ENCODE data around the gene PDE6H.

The PDE6H gene

DNA sequence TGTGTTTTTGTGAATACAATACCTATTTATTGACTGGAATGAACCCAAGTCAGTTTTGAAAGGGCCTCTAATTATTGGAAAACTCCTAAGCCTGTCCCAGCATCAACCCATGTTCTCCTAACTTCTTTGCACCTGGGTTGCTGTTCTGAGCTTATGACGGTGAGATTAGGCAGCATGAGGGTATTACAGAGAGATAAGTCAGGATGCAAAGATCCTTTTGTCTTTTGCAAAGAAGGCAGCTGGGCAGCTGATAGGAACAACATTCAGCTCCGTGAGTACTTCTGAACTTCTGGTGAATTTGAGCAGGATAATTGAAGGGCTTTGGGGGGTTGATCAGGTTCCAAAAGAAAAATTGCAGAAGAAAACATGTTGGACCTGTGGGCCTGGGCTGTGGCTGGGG, at the start of gene PDE6H:
Gene PDE6H, plus strand, starts transcription at position 227 of the 400 bp plus-strand sequence. CDS start 4,971 bp downstream, outside the sequence.
- no peak for DNase-seq (ENCODE audit: extremely low read depth, low read depth)
- TF ChIP-seq, protein P1, sequence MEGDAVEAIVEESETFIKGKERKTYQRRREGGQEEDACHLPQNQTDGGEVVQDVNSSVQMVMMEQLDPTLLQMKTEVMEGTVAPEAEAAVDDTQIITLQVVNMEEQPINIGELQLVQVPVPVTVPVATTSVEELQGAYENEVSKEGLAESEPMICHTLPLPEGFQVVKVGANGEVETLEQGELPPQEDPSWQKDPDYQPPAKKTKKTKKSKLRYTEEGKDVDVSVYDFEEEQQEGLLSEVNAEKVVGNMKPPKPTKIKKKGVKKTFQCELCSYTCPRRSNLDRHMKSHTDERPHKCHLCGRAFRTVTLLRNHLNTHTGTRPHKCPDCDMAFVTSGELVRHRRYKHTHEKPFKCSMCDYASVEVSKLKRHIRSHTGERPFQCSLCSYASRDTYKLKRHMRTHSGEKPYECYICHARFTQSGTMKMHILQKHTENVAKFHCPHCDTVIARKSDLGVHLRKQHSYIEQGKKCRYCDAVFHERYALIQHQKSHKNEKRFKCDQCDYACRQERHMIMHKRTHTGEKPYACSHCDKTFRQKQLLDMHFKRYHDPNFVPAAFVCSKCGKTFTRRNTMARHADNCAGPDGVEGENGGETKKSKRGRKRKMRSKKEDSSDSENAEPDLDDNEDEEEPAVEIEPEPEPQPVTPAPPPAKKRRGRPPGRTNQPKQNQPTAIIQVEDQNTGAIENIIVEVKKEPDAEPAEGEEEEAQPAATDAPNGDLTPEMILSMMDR (IDR thresholded peaks at IDR 0.05; ENCODE audit: low read depth, low read length), result no peak

DNA sequence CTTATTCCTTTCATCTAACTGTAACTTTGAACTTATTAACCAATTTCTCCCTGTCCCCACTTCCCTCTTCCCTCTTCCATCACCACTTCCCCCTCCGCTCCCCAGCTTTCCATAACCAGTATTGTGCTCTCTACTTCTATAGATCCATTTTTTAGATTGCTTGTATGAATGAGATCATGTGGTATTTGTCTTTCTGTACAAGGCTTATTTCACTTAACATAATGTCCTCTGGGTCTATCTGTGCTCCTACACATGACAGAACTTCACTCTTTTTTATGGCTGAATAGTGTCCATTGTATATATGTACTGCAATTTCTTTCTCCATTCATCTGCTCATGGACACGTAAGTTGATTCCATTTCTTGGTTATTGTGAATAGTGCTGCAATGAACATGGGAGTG, 48.9 kb upstream of the PDE6H start:
- DNase-seq (ENCODE audit: extremely low read depth, low read depth), result no peak
- TF ChIP-seq, protein P1 (IDR thresholded peaks at IDR 0.05; ENCODE audit: low read depth, low read length), result no peak

DNA sequence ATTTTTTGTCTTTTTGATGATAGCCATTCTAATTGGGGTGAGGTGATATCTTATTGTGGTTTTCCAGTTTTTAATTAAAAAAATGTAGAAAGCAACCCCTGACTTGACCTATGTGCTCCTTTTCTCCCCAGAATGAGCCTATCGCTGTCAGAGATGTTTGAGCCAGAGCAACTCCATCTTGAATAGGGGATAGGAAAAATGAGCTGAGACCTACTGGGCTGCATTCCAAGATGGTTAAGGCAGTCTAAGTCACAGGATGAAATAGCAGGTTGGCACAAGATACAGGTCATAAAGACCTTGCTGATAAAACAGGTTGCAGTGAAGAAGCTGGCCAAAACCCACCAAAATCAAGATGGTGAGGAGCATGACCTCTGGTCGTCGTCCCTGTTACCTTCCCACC, 48.3 kb upstream of the PDE6H start:
- DNase-seq (ENCODE audit: extremely low read depth, low read depth), result no peak
- TF ChIP-seq, protein P1 (IDR thresholded peaks at IDR 0.05; ENCODE audit: low read depth, low read length), result no peak

DNA sequence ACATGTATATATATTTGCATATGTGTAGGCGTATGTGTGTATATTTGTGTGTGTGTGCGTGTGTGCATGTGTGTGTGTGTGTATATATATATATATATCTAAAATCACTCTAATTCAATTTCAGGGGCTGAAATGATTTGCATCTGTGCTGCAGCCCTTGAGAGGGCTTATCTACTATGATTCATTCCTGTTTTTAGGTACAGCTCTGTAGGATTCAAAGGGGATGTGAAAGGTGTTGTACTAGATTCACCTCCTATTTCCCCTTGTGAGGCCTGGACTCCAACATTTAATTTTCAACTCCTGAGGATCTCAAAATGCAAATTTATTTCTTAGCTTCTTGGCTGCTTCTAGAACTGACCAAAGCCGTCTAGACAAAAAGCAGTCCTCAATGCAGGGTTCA, 45.6 kb upstream of the PDE6H start:
- TF ChIP-seq, protein P1 (IDR thresholded peaks at IDR 0.05; ENCODE audit: low read depth, low read length), result no peak
- DNase-seq (ENCODE audit: extremely low read depth, low read depth), result no peak

DNA sequence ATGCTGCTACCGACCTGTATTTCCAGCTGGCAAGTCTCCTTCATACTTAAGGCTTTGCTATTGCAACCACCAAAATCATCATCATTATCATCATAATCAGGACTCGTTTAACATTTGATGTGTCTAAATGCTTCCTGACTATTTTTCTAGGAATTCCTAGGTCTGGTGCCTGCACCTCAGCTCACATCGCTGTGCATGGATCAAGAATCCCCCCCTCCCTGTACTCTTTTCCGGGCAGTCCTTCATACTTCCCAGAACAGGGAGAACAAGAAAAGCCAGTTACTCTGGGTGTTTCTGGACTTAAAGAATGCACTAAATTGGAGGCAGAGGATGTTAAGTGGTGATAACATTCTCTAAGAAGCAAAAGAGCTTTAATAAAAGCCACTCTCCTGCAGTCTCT, 43.9 kb upstream of the PDE6H start:
- DNase-seq (ENCODE audit: extremely low read depth, low read depth), result no peak
- TF ChIP-seq, protein P1 (IDR thresholded peaks at IDR 0.05; ENCODE audit: low read depth, low read length), result no peak

DNA sequence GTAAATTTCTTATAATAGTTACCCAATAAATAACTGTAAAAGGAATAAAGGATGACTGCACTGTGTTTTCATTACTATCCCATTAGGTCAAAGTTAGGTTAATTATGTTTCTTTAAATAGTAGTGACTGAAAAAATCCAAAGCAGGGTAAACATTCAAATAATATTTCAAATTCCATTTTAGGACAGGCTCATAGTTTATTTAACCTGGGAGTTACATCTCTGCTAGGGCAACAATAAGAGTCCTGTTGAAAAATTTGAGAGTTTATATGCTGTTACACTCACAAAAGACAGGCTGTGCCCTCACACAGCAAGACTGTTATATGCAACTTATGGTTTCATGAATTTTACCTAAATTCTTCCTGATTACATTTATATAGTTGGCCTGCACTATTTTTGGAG, 42.5 kb upstream of the PDE6H start:
- TF ChIP-seq, protein P1 (IDR thresholded peaks at IDR 0.05; ENCODE audit: low read depth, low read length), result no peak
- no peak for DNase-seq (ENCODE audit: extremely low read depth, low read depth)

DNA sequence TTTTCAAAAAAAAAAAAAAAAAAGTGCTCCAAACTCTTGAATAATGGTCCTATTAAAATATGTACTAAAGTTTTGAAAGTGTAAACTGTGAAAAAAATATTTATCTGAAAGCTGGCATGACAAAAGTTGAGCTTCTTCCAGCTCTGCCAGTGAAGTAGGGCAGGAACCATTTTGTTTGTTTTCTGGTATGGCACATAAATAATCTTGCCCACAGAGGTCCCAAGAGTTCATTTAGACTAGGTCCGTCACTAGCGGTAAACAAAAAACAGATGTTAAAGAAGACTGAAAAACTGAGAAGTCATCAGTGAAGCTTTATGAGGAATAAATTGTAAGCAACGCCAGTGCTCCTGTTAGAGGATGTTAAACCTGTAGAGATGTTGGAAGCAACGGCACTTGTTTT, 41.5 kb upstream of the PDE6H start:
- TF ChIP-seq, protein P1 (IDR thresholded peaks at IDR 0.05; ENCODE audit: low read depth, low read length), result no peak

More for the DNA sequence above, 41.5 kb upstream of the PDE6H start:
- peak; percentile 7 for DNase-seq (ENCODE audit: extremely low read depth, low read depth)

Measured in AG09319 (cell line).